A549 (cell line): ENCODE data around the gene ATG4B. TPM values are rescaled to one million over a fixed set of nuclear protein-coding genes. Genes with fewer than 3 reads are reported as not detected.

Source experiments
- ATAC-seq, 2 experiments: fragments of 200-7000 bp in 1 of 2; fragments of >200 bp in 1 of 2; cut with Nextera tagmentation in 1 of 2; cut with Tn5 transposase in 1 of 2; 3 replicates each; pipeline versions ENCODE4 v1.8.0 to v1.9.1; 2018 to 2020; ENCODE audit warnings: mild to moderate bottlenecking in 1 of 2, moderate library complexity in 1 of 2
- CTCF ChIA-PET: fragments of 300-600 bp; sonication (Branson Sonifier 250); formaldehyde crosslinking; extraction: SDS; loops from one replicate; lab custom pipeline; 2021; ENCODE audit warnings: antibody characterized with exemption, inconsistent platforms; lab: Yijun Ruan, JAX
- POLR2A ChIA-PET: fragments of 350-600 bp; formaldehyde crosslinking; extraction: SDS; loops from one replicate; lab custom pipeline; 2021; ENCODE audit warnings: antibody characterized with exemption, inconsistent platforms; lab: Yijun Ruan, JAX
- DNase-seq, 2 experiments: peaks; one replicate each; pipeline versions ENCODE4 v3.0.0 to v3.0.0-alpha.2; 2011 to 2016; ENCODE audit warnings: low read depth in 1 of 2, low spot score in 1 of 2
- FAIRE-seq: peaks from 2 replicates; lab custom pipeline; 2011; peaks lifted over from hg19 to GRCh38; lab: Jason Lieb, UNC
- H3K27ac ChIP-seq, 2 experiments: fragments of >200 bp; sonication (Bioruptor Twin); formaldehyde crosslinking; 3 replicates each; pipeline ENCODE4 v1.5.1; 2016 to 2017
- H3K4me1 ChIP-seq: fragments of >200 bp; sonication (Bioruptor Twin); formaldehyde crosslinking; 3 replicates; pipeline ENCODE4 v1.6.1; 2016
- H3K4me2 ChIP-seq: fragments of >200 bp; sonication (Bioruptor Twin); formaldehyde crosslinking; 3 replicates; pipeline ENCODE4 v1.6.1; 2016
- H3K4me3 ChIP-seq: fragments of >200 bp; sonication (Bioruptor Twin); formaldehyde crosslinking; 3 replicates; pipeline ENCODE4 v1.5.1; 2016
- H3K9me3 ChIP-seq: fragments of >200 bp; sonication (Bioruptor Twin); formaldehyde crosslinking; 3 replicates; pipeline ENCODE4 v1.6.1; 2016
- ATOH8 ChIP-seq: fragments of 250-450 bp; sonication (Bioruptor Pico); IDR thresholded peaks from 2 replicates; pipeline ENCODE4 v1.5.0; 2020; ENCODE audit warnings: low read depth, mild to moderate bottlenecking, moderate library complexity
- BCL3 ChIP-seq: fragments of >200 bp; sonication (Bioruptor Twin); formaldehyde crosslinking; IDR thresholded peaks from 3 replicates; pipeline ENCODE4 v1.6.1; 2016
- CEBPB ChIP-seq, 2 experiments: fragments of >200 bp in 1 of 2; sonication (Bioruptor Twin) in 1 of 2; formaldehyde crosslinking in 1 of 2; IDR thresholded peaks; 2 replicates each; pipeline ENCODE4 v1.6.1; 2012 to 2016
- CHD4 ChIP-seq: fragments of 200-600 bp; sonication (generic); IDR thresholded peaks from 2 replicates; pipeline ENCODE4 v1.6.1; 2016; ENCODE audit warnings: antibody characterized with exemption, mild to moderate bottlenecking, borderline replicate concordance
- E2F6 ChIP-seq: IDR thresholded peaks from 2 replicates; pipeline ENCODE4 v1.6.1; 2012; ENCODE audit warnings: low read depth, borderline replicate concordance
- EHF ChIP-seq: fragments of 250-450 bp; sonication (Bioruptor Pico); IDR thresholded peaks from 2 replicates; pipeline ENCODE4 v1.5.0; 2020; ENCODE audit warnings: mild to moderate bottlenecking
- EHMT2 ChIP-seq: fragments of 200-600 bp; sonication (generic); IDR thresholded peaks from 2 replicates; pipeline ENCODE4 v1.6.1; 2016; ENCODE audit warnings: antibody characterized with exemption, low read depth, mild to moderate bottlenecking, moderate library complexity
- ELK1 ChIP-seq: fragments of 150-350 bp; IDR thresholded peaks from 2 replicates; pipeline ENCODE4 v1.6.1; 2014; ENCODE audit warnings: low read depth, mild to moderate bottlenecking, low read length
- ESRRA ChIP-seq: fragments of 150-350 bp; IDR thresholded peaks from 2 replicates; pipeline ENCODE4 v1.6.1; 2014; ENCODE audit warnings: mild to moderate bottlenecking, low read length, borderline replicate concordance
- FOSB ChIP-seq: fragments of 250-450 bp; sonication (Bioruptor Pico); IDR thresholded peaks from 2 replicates; pipeline ENCODE4 v1.5.0; 2020; ENCODE audit warnings: mild to moderate bottlenecking, moderate library complexity
- FOXS1 ChIP-seq: fragments of 250-450 bp; sonication (Bioruptor Pico); IDR thresholded peaks from 2 replicates; pipeline ENCODE4 v1.5.0; 2020; ENCODE audit warnings: mild to moderate bottlenecking, moderate library complexity
- HDAC2 ChIP-seq: fragments of 200-600 bp; sonication (generic); IDR thresholded peaks from 2 replicates; pipeline ENCODE4 v1.6.1; 2016
- HES2 ChIP-seq: fragments of >200 bp; sonication (Bioruptor Twin); formaldehyde crosslinking; IDR thresholded peaks from 2 replicates; pipeline ENCODE4 v1.6.1; 2016
- HEYL ChIP-seq: fragments of 250-450 bp; sonication (Bioruptor Pico); IDR thresholded peaks from 2 replicates; pipeline ENCODE4 v1.8.0; 2021; ENCODE audit warnings: mild to moderate bottlenecking, moderate library complexity
- HOXA7 ChIP-seq: fragments of 250-450 bp; sonication (Bioruptor Pico); IDR thresholded peaks from 2 replicates; pipeline ENCODE4 v1.5.0; 2020; ENCODE audit warnings: mild to moderate bottlenecking, moderate library complexity
- JUN ChIP-seq, 2 experiments: fragments of >200 bp; sonication (Bioruptor Twin); formaldehyde crosslinking; IDR thresholded peaks; 2 replicates in 1 of 2; 3 replicates in 1 of 2; pipeline ENCODE4 v1.6.1; 2016 to 2017
- MYC ChIP-seq: IDR thresholded peaks from 2 replicates; pipeline ENCODE4 v1.6.1; 2012; ENCODE audit warnings: mild to moderate bottlenecking, inconsistent platforms, low read length, improper control_type of control experiment, borderline replicate concordance
- NPAS2 ChIP-seq: fragments of 250-450 bp; sonication (Bioruptor Pico); IDR thresholded peaks from 2 replicates; pipeline ENCODE4 v1.8.0; 2022; ENCODE audit warnings: mild to moderate bottlenecking, moderate library complexity, borderline replicate concordance
- PBX3 ChIP-seq: IDR thresholded peaks from 2 replicates; pipeline ENCODE4 v1.6.1; 2012
- POLR2AphosphoS2 ChIP-seq: conservative IDR thresholded peaks from 2 replicates; pipeline ENCODE4 v1.6.1; 2012; ENCODE audit warnings: low read length, improper control_type of control experiment, inconsistent platforms
- RAD21 ChIP-seq, 2 experiments: fragments of >200 bp in 1 of 2; sonication (Bioruptor Twin) in 1 of 2; formaldehyde crosslinking in 1 of 2; IDR thresholded peaks in 1 of 2; conservative IDR thresholded peaks in 1 of 2; 2 replicates in 1 of 2; 3 replicates in 1 of 2; pipeline ENCODE4 v1.6.1; 2012 to 2018; ENCODE audit warnings: inconsistent platforms in 1 of 2
- RCOR1 ChIP-seq: fragments of 150-350 bp; IDR thresholded peaks from 2 replicates; pipeline ENCODE4 v1.6.1; 2014; ENCODE audit warnings: antibody characterized with exemption, low read length, low read depth
- RFX5 ChIP-seq: fragments of 450-650 bp; IDR thresholded peaks from 2 replicates; pipeline ENCODE4 v1.7.1; 2014; ENCODE audit warnings: antibody characterized with exemption, mild to moderate bottlenecking, moderate library complexity
- RNF2 ChIP-seq: fragments of 200-600 bp; sonication (generic); IDR thresholded peaks from 2 replicates; pipeline ENCODE4 v1.6.1; 2016; ENCODE audit warnings: low read depth, mild to moderate bottlenecking, antibody characterized with exemption, moderate library complexity, borderline replicate concordance
- SREBF2 ChIP-seq: fragments of 450-650 bp; IDR thresholded peaks from 2 replicates; pipeline ENCODE4 v1.6.1; 2014; ENCODE audit warnings: mild to moderate bottlenecking, moderate library complexity
- TFCP2L1 ChIP-seq: fragments of 250-450 bp; sonication (Bioruptor Pico); IDR thresholded peaks from 2 replicates; pipeline ENCODE4 v1.5.0; 2021; ENCODE audit warnings: mild to moderate bottlenecking
- ZC3H11A ChIP-seq: fragments of 450-650 bp; IDR thresholded peaks from 2 replicates; pipeline ENCODE4 v1.6.1; 2014; ENCODE audit warnings: antibody characterized with exemption, mild to moderate bottlenecking
- ZFP36 ChIP-seq: fragments of 450-650 bp; IDR thresholded peaks from 2 replicates; pipeline ENCODE4 v1.6.1; 2014; ENCODE audit warnings: borderline replicate concordance; ENCODE audit not compliant: partially characterized antibody
- ZSCAN20 ChIP-seq: fragments of 250-450 bp; sonication (Bioruptor Pico); IDR thresholded peaks from 2 replicates; pipeline ENCODE4 v1.8.0; 2022; ENCODE audit warnings: mild to moderate bottlenecking, moderate library complexity
- WGBS: methylation state at CpG from one replicate; pipeline ENCODE4 v1.1.6; 2017; ENCODE audit errors: missing lambda C conversion rate; 5-methylcytosine and 5-hydroxymethylcytosine counted together
- polyA plus RNA-seq, 4 experiments: library from polyadenylated mRNA; depleted of rRNA in 3 of 4; stranded (reverse); fragments of >200 nt; fragmentation: RNase III in 1 of 4; extraction: RNeasy Plus Mini Kit Qiagen cat#74134 plus additional on column Dnase treatment in 1 of 4; gene quantifications; 2 replicates in 3 of 4; 3 replicates in 1 of 4; pipeline ENCODE4 v1.2.3, GENCODE V29; 2011 to 2017

Gene ATG4B
- polyA plus RNA-seq, 2 of the 4 experiments (the other 2 are of a cell fraction) = 70.3 to 75.2 TPM

- H3K4me1 ChIP-seq = no peaks in the 10 kb centered on the region
- ATAC-seq (no peak), FAIRE-seq (no peak), DNase-seq (no peak)
- WGBS = 92% methylated on average over 11 of the region's 17 CpGs
- no peak overlapping the region for H3K4me2 ChIP-seq
- no peaks in the 10 kb centered on the region for H3K9me3 ChIP-seq
- H3K4me3 ChIP-seq = no peak overlapping the region
- no peak overlapping the region for H3K27ac ChIP-seq
- POLR2A ChIA-PET = no interaction called here
- CTCF ChIA-PET = no interaction called here
- no peak for TF ChIP-seq SREBF2
- no peak for TF ChIP-seq ESRRA
- TF ChIP-seq TFCP2L1 (CRISPR knock-in tag) = no peak
- TF ChIP-seq RCOR1 = no peak
- TF ChIP-seq JUN (IDR thresholded peaks at IDR 0.05) = no peak
These were observed 34.8 kb upstream of the ATG4B start for GRCh38 chr2:241602720-241603119.

- no peak for TF ChIP-seq RFX5
- no peak for TF ChIP-seq PBX3
- TF ChIP-seq POLR2AphosphoS2 = no peak
- no peak for TF ChIP-seq HOXA7 (CRISPR knock-in tag)
- no peak for TF ChIP-seq HEYL (CRISPR knock-in tag)
- no peak for TF ChIP-seq FOSB (CRISPR knock-in tag)
- no peak for TF ChIP-seq ZFP36
- no peak for TF ChIP-seq EHF (CRISPR knock-in tag)
- no peak for TF ChIP-seq ATOH8 (CRISPR knock-in tag)
- no peak for TF ChIP-seq HDAC2
- TF ChIP-seq EHMT2 = no peak
- no peak for TF ChIP-seq BCL3
- no peak for TF ChIP-seq FOXS1 (CRISPR knock-in tag)
- no peak for TF ChIP-seq RNF2
- TF ChIP-seq RAD21 (conservative IDR thresholded peaks at IDR 0.05 in 1 of 2, IDR thresholded peaks at IDR 0.05 in 1 of 2) = no peak
These were observed 33.8 kb upstream of the ATG4B start for GRCh38 chr2:241603686-241604085.

GRCh38 chr2:241606186-241606585 is 31.3 kb upstream of the ATG4B start:
- CTCF ChIA-PET = interaction anchor here (1.8 to 2.4 kb wide), 2 partner anchors 10 to 53 kb away, joined by 5 to 6 read pairs; no protein-coding TSS in a partner anchor
- TF ChIP-seq BCL3 (no peak), JUN (IDR thresholded peaks at IDR 0.05) (no peak), ELK1 (no peak), HES2 (no peak), CEBPB (IDR thresholded peaks at IDR 0.05) (no peak), TFCP2L1 (CRISPR knock-in tag) (no peak), SREBF2 (no peak), ZC3H11A (no peak), RCOR1 (no peak), MYC (no peak), EHMT2 (no peak), CHD4 (no peak), NPAS2 (CRISPR knock-in tag) (no peak), E2F6 (no peak), RFX5 (no peak), ZSCAN20 (CRISPR knock-in tag) (no peak)

More at GRCh38 chr2:241603686-241604085, 33.8 kb upstream of the ATG4B start:
- H3K4me1 ChIP-seq = no peaks in the 10 kb centered on the region
- no peaks in the 10 kb centered on the region for H3K9me3 ChIP-seq
- CTCF ChIA-PET = interaction anchor here (0.7 kb wide), 1 partner anchor 189 kb away, joined by 3 read pairs; no protein-coding TSS in a partner anchor
- FAIRE-seq (no peak), DNase-seq (no peak), ATAC-seq (no peak)
- 86% methylated on average over 5 of the region's 5 CpGs for WGBS
- H3K4me3 ChIP-seq = no peak overlapping the region
- POLR2A ChIA-PET = no interaction called here
- no peak overlapping the region for H3K4me2 ChIP-seq
- H3K27ac ChIP-seq = no peak overlapping the region

More at GRCh38 chr2:241606186-241606585, 31.3 kb upstream of the ATG4B start:
- Histone ChIP-seq H3K4me2 (no peak overlapping the region), H3K4me3 (no peak overlapping the region), H3K9me3 (no peaks in the 10 kb centered on the region), H3K27ac (no peak overlapping the region), H3K4me1 (no peaks in the 10 kb centered on the region)
- 97% methylated on average over 7 of the region's 8 CpGs for WGBS
- POLR2A ChIA-PET = no interaction called here
- no peak for ATAC-seq
- no peak for DNase-seq
- FAIRE-seq = no peak
